Amniotic epithelial cell (primary cell): ENCODE results near the gene SPECC1.
"Not testable (repeated sequence)": the region's sequence is repeated elsewhere in the genome, so short reads cannot be mapped to it uniquely, and the experiment has no call there.

Source experiments
- DNase-seq: peaks from one replicate; pipeline ENCODE4 v3.0.0-alpha.2; 2010; ENCODE audit warnings: low read depth

SPECC1 gene

DNA sequence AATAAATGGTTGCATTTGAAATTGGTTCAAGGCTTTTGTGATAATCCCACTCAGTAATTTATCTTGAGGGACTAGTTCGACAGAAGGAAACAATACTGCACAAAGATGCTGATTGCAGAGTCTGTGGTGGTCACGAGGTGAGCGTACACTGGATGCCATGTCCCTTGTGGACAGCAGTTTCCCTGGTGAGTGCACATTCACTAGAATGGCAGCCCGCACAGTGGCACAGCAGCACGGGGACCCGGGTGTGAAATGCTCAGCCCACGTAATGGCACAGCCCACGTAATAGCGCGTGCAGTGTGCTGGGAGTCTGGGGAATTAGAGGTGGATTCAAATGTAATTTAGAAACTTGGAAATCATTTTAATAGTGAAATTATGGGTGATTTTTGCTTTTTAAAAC lies 304.1 kb downstream of the SPECC1 start:
- no peak for DNase-seq

DNA sequence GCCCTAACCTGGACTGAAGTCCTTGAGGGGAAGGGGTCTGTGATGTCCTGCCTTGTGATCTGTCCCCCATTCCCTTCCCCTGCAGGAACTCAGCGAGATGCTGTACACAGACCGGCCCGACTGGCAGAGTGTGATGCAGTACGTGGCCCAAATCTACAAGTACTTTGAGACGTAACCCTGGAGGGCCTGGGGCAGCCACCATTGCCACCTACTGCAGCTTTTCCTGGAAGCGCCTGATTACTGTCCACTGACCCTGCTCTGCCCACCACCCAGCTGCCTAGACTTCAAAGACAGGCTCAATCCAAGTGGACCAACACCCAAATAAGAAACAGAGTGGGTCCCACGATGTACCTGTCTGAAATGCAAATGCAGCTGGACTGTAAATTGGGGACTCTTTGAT lies 304.7 kb downstream of the SPECC1 start:
- no peak for DNase-seq

DNA sequence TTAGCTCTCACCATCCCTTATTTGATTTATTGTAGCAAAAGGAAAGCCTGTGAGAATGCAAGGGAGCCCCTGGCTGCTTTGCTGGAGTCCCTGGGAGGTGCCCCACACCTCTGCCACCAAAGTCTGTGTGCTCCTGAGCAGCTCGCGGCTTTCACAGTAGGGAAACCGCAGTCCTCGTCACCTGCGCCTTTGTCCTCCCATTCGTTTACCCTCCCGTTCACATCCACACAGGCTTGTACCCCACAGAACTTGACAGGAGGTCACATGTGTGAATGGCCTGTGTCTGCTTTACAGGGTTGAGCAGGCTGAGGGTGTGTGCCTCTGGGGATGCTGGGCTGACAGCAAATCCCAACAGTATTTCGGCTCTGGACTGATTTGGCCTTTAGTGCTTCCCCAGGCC lies 305.7 kb downstream of the SPECC1 start:
- no peak for DNase-seq

DNA sequence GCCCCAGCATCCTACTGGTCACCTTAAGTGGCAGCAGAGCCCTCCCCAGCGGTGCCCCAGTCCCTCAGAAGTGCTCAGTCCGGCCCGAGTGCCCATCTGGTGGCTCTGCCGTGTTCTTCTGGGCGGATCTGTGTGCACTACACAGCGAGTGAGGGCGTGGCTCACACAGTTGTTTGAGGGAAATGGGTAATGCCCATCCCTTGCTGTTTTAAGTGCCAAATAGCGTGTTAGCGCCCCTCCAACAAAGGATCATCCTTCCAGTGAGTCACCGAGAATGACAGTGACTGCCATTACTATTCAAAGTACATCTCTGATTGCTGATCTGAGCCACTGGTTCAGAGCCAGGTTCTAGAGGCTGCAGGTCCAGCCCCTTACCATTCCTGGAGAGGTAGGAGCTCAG lies 306.2 kb downstream of the SPECC1 start:
- DNase-seq: no peak

DNA sequence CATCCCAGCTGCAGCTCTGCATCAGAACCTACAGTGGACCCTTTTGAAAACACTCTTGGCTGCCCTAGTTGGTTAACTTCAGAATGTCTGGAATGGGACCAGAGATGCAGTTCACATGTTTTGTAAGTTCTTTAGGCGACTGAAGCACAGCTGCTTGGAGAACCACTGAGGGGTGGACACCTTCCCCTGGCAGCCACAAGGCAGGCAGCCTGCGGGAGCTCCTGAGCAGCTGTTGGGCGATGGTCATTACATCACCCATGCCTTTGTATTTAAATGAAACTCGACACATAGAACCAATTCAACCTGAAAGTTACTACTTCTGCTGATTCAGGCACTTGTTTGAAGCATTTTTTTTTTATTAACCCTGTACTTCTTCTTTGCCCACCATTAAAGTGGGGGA lies 306.7 kb downstream of the SPECC1 start:
- DNase-seq: no peak

DNA sequence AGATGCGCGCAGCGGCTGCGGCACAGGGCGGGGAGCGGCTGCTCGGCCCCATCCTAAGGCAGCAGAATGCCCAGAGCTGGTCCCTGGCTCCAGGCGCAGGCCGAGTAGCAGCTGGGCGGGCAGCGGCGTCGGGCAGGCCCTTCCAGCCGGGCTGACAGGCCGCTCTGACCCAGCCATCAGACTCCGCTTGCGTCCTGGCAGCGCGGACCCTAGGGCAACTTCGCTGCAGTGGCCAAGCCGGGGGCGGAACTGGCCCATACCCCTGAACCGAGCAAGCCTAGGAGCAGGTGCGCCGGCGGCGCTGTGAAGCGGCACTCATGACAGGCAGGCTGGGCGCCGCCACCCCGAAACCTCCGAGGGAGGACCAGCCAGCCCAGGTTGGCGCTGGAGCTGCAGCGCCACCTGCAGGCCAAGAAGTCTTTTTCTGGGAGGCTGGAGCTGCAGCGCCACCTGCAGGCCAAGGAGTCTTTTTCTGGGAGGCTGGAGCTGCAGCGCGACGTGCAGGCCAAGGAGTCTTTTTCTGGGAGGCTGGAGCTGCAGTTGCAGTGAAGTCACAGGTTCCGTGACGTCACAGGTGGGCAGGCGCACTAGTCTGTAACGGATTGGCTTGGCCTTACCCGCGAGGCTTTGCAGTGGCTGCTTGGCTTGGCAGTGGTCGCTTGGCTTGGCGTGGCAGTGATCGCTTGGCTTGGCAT lies 311.5 kb downstream of the SPECC1 start:
- DNase-seq: peak; percentile 66

DNA sequence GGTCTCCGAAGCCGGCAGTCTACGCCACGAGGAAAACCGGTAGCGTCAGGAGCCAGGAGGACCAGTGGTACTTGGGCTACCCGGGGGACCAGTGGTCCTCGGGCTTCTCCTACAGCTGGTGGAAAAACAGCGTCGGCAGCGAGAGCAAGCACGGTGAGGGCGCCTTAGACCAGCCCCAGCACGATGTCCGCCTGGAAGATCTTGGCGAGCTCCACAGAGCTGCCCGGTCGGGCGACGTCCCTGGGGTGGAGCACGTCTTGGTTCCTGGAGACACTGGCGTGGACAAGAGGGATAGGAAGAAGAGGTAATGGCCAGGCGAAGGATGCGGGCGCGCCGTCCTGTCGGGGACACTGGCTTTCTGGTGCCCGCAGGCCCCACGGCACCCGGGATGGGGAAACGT lies 312.2 kb downstream of the SPECC1 start:
- DNase-seq: not testable (repeated sequence)

DNA sequence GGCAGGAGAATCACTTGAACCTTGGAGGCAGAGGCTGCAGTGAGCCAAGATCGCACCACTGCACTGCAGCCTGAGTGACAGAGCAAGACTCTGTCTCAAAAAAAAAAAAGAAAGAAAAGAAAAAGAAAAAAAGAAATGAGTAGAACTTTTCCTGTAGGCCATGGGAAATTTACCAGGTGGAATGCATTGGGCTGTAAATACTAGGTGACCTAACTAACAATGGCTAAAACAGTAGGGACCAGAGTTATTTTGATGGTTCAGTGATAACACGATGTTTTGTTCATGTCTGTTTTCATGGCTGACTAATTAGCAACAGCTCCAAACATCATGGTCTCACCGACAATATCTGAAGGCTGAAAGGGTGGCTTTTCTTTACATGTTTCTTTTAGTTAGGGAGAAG lies 318.6 kb downstream of the SPECC1 start:
- not testable (repeated sequence) for DNase-seq

DNA sequence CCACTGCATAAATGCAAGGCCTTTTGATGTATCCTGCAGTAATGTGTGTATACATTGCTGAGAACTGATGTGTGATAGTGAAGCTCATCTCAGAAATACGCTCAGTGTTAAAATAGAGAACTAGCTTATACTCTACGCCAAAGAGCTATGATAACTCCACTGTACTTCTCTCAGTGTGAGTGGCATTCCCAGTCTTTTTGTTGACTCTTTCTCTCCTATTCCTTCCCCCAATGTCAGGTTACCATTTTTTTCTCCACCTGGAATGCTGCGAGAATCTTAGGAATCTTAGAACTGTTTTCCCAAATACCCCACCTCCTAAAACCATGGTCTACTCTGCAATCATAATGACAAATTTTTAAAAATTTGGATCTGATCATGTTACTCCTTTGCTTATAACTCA lies 342.2 kb downstream of the SPECC1 start:
- not testable (repeated sequence) for DNase-seq

DNA sequence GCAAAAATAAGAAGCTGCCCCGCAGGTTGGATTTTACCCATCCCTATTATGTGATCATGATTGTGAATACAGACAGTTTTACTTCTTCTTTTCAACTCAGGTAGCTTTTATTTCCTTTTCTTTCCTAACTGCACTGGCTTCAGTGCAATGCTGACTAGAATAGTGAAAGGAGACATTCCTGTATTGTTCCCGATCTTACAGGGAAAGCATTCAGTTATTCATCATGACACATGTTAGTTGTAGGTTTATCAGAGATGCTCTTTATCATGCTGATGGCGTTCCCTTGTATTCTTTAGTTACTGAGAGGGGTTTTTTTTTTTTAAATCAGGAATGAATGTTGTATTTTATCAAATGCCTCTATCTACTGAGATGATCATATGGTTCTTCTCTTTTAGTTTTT lies 343.4 kb downstream of the SPECC1 start:
- DNase-seq: not testable (repeated sequence)

DNA sequence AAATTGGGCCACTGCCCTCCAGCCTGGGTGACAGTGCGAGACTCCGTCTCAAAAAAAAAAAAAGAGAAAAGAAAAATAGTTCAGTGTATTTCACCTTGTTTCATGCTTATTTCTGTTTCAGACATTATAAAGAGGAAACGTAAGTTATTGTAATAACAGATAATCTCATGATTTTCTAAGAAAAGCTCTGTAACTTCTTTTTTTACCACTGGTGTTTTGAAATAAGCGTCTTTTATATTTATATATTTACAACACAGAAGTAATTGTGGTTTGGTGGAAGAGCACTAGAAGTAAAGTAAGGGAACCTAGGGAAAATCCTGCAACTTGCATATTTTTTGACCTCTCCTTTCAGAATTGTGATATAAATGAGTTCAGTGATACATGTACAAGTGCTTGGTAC lies 354.7 kb downstream of the SPECC1 start:
- not testable (repeated sequence) for DNase-seq
